Measurements from ENCODE around the gene ANKRD6. TPM values are rescaled to one million over a fixed set of nuclear protein-coding genes. Genes with fewer than 3 reads are reported as not detected.

ANKRD6 gene
- total and polyA plus RNA-seq, 3 experiments from 2014 or later = 2.8 to 3.4 (median 3.0) TPM

- ChIA-PET CTCF (no interaction called here), POLR2A (no interaction called here)
- DNase-seq = no peak
- H3K27ac ChIP-seq (ENCODE audit: low read depth, low read length) = no peak overlapping the region
- Mint-ChIP-seq H3K27me3 (peaks cover 0 to 12% of the 10 kb centered on the region in 2 donors), H3K27ac (no peak overlapping the region), H3K4me3 (no peak overlapping the region), H3K9me3 (no peaks in the 10 kb centered on the region), H3K4me1 (no peaks in the 10 kb centered on the region), H3K36me3 (peaks cover 2 to 3% (median 3%) of the 10 kb centered on the region in 3 donors)
- no peaks in the 10 kb centered on the region for H3K36me3 ChIP-seq (ENCODE audit: insufficient read depth, low read length)
- no peaks in the 10 kb centered on the region for H3K4me1 ChIP-seq (ENCODE audit: insufficient read depth, low read length)
- H3K27me3 ChIP-seq (ENCODE audit: insufficient read depth, low read length, poor library complexity, severe bottlenecking) = no peaks in the 10 kb centered on the region
- H3K4me3 ChIP-seq (ENCODE audit: low read length) = no peak overlapping the region
- H3K9me3 ChIP-seq (ENCODE audit: low read length) = no peaks in the 10 kb centered on the region
Observed at GRCh38 chr6:89575562-89575960, 142.6 kb downstream of the ANKRD6 start.

GRCh38 chr6:89580997-89581666 lies 148.2 kb downstream of the ANKRD6 start:
- no peaks in the 10 kb centered on the region for H3K9me3 ChIP-seq (ENCODE audit: low read length)
- ChIA-PET CTCF (no interaction called here), POLR2A (no interaction called here)
- H3K4me3 Mint-ChIP-seq = no peak overlapping the region
- H3K4me1 ChIP-seq (ENCODE audit: insufficient read depth, low read length) = no peaks in the 10 kb centered on the region
- no peak overlapping the region for H3K4me3 ChIP-seq (ENCODE audit: low read length)
- H3K27ac ChIP-seq (ENCODE audit: low read depth, low read length) = no peak overlapping the region
- H3K27me3 ChIP-seq (ENCODE audit: insufficient read depth, low read length, poor library complexity, severe bottlenecking) = no peaks in the 10 kb centered on the region
- H3K27ac Mint-ChIP-seq = no peak overlapping the region
- no peak for DNase-seq
- H3K27me3 Mint-ChIP-seq = peaks cover 0 to 6% of the 10 kb centered on the region in 2 donors
- H3K4me1 Mint-ChIP-seq = no peaks in the 10 kb centered on the region
- H3K9me3 Mint-ChIP-seq = no peaks in the 10 kb centered on the region
- H3K36me3 Mint-ChIP-seq = peaks cover 0 to 3% (median 2%) of the 10 kb centered on the region in 3 donors
- no peaks in the 10 kb centered on the region for H3K36me3 ChIP-seq (ENCODE audit: insufficient read depth, low read length)

DNA sequence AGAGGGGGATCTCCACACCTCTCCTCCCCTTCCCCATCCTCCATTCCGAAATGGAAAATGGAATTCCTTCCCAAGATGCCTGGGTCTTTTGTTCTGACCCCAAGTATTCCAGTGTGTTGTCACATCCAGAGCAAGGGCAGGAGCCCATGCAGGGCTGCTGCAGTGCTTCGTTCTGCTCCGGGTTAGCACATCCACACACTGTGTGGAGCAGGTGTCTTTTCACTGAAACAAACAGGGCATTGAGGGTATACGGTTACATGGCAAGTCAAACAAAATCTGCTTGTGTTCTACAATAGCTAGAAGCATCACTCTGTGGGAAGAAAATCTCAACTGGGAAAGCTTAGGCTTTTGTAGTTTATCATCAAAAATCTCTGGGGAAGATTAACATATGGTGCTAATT lies 148.7 kb downstream of the ANKRD6 start:
- ChIA-PET POLR2A (no interaction called here), CTCF (no interaction called here)
- no peaks in the 10 kb centered on the region for H3K27me3 ChIP-seq (ENCODE audit: insufficient read depth, low read length, poor library complexity, severe bottlenecking)
- Mint-ChIP-seq H3K36me3 (peaks cover 0 to 3% (median 2%) of the 10 kb centered on the region in 3 donors), H3K9me3 (no peaks in the 10 kb centered on the region), H3K4me3 (no peak overlapping the region), H3K27ac (no peak overlapping the region), H3K4me1 (no peaks in the 10 kb centered on the region), H3K27me3 (peaks cover 0 to 5% of the 10 kb centered on the region in 2 donors)
- no peak overlapping the region for H3K27ac ChIP-seq (ENCODE audit: low read depth, low read length)
- H3K4me3 ChIP-seq (ENCODE audit: low read length) = no peak overlapping the region
- no peaks in the 10 kb centered on the region for H3K9me3 ChIP-seq (ENCODE audit: low read length)
- H3K4me1 ChIP-seq (ENCODE audit: insufficient read depth, low read length) = no peaks in the 10 kb centered on the region
- no peaks in the 10 kb centered on the region for H3K36me3 ChIP-seq (ENCODE audit: insufficient read depth, low read length)
- no peak for DNase-seq

DNA sequence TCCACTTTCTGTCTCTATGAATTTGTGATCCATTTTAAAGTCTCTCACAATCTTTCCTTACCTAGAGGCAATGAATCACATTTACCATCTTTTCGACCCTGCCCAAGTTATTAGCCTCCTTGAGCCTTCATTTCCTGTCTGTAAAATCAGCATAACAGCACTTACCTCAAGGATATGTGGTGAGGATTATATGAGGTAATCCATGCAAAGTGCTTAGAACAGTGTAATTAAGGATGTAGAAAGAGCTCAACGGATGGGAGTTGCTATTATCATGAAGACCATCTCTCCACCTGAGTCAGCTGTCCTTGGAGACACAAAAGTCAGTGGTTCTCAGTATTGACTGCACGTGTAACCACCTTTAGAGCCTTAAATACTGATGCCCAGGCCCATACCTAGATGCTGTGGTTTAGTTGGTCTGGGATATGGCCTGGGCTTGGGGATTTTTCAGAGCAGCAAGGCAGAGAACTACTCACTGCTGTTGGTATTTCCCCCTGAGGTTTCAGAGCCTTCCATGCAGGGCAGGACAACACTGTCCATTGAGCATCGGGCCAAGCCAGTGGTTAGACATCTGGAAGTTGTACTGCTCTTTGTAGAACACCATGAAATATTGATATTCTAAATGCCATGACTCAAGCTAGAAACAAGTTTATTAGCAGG lies 149.8 kb downstream of the ANKRD6 start:
- no peaks in the 10 kb centered on the region for H3K27me3 ChIP-seq (ENCODE audit: insufficient read depth, low read length, poor library complexity, severe bottlenecking)
- Mint-ChIP-seq H3K4me1 (no peaks in the 10 kb centered on the region), H3K27me3 (peaks cover 0 to 3% of the 10 kb centered on the region in 2 donors), H3K9me3 (no peaks in the 10 kb centered on the region), H3K4me3 (no peak overlapping the region), H3K36me3 (peaks cover 0 to 3% (median 2%) of the 10 kb centered on the region in 3 donors), H3K27ac (no peak overlapping the region)
- no peaks in the 10 kb centered on the region for H3K9me3 ChIP-seq (ENCODE audit: low read length)
- DNase-seq = no peak
- no peak overlapping the region for H3K27ac ChIP-seq (ENCODE audit: low read depth, low read length)
- H3K4me3 ChIP-seq (ENCODE audit: low read length) = no peak overlapping the region
- POLR2A ChIA-PET = no interaction called here
- CTCF ChIA-PET = no interaction called here
- H3K36me3 ChIP-seq (ENCODE audit: insufficient read depth, low read length) = no peaks in the 10 kb centered on the region
- H3K4me1 ChIP-seq (ENCODE audit: insufficient read depth, low read length) = no peaks in the 10 kb centered on the region

DNA sequence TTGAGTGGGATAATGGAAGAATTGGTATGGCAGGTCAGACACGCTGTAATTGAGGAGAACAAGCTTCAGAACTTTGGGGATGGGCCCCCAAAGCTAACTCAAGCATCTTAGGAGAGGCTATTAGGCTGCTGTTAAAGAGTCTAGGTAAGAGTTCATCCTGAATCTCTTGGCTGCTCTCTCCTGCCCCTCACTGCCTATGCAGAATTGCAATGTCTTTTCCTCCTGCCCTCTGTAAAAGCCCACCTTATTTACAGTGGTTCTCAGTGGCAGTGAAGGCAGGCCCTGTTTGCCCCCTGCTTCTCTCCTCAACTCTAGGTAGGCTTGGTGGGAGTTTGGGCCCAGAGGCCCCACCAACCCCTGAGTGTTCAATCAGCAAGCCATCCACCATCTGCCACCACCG lies 150.6 kb downstream of the ANKRD6 start:
- no peak for DNase-seq

DNA sequence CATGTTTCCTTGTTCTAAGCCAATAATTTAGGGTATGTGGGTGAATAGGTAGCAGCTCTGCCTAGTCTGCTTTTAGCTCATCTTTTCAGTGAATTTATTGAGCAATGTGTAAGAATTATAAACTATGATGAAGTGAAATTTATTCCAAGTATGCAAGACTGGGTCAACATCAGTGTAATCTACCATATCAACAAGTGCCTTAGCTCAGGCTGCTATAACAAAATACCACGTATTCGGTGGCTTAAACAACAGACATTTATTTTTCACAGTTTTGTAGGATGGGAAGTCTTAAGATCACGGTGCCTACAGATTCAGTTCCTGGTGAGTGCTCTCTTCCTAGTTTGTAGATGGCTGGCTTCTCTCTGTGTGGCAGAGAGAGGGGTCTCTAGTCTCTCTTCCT lies 151.6 kb downstream of the ANKRD6 start:
- CTCF ChIA-PET = no interaction called here

More for the DNA sequence above, 150.6 kb downstream of the ANKRD6 start:
- ChIA-PET POLR2A (no interaction called here), CTCF (no interaction called here)
- Mint-ChIP-seq H3K27ac (no peak overlapping the region), H3K9me3 (no peaks in the 10 kb centered on the region), H3K4me3 (no peak overlapping the region), H3K36me3 (peaks cover 0 to 6% (median 3%) of the 10 kb centered on the region in 3 donors), H3K27me3 (peaks cover 0 to 3% of the 10 kb centered on the region in 2 donors), H3K4me1 (no peaks in the 10 kb centered on the region)
- no peaks in the 10 kb centered on the region for H3K9me3 ChIP-seq (ENCODE audit: low read length)
- no peak overlapping the region for H3K27ac ChIP-seq (ENCODE audit: low read depth, low read length)
- H3K27me3 ChIP-seq (ENCODE audit: insufficient read depth, low read length, poor library complexity, severe bottlenecking) = no peaks in the 10 kb centered on the region
- H3K36me3 ChIP-seq (ENCODE audit: insufficient read depth, low read length) = no peaks in the 10 kb centered on the region
- no peaks in the 10 kb centered on the region for H3K4me1 ChIP-seq (ENCODE audit: insufficient read depth, low read length)
- no peak overlapping the region for H3K4me3 ChIP-seq (ENCODE audit: low read length)

GRCh38 chr6:89585154-89585553 lies 152.2 kb downstream of the ANKRD6 start:
- Mint-ChIP-seq H3K36me3 (peaks cover 0 to 7% (median 1%) of the 10 kb centered on the region in 3 donors), H3K4me3 (no peak overlapping the region), H3K27ac (no peak overlapping the region), H3K9me3 (no peaks in the 10 kb centered on the region), H3K27me3 (no peaks in the 10 kb centered on the region), H3K4me1 (no peaks in the 10 kb centered on the region)
- no peak for DNase-seq
- CTCF ChIA-PET = no interaction called here
- Histone ChIP-seq H3K27me3 (ENCODE audit: insufficient read depth, low read length, poor library complexity, severe bottlenecking) (no peaks in the 10 kb centered on the region), H3K36me3 (ENCODE audit: insufficient read depth, low read length) (no peaks in the 10 kb centered on the region), H3K9me3 (ENCODE audit: low read length) (no peaks in the 10 kb centered on the region), H3K4me1 (ENCODE audit: insufficient read depth, low read length) (no peaks in the 10 kb centered on the region), H3K27ac (ENCODE audit: low read depth, low read length) (no peak overlapping the region), H3K4me3 (ENCODE audit: low read length) (no peak overlapping the region)
- POLR2A ChIA-PET = no interaction called here

More for the DNA sequence above, 151.6 kb downstream of the ANKRD6 start:
- Histone ChIP-seq H3K36me3 (ENCODE audit: insufficient read depth, low read length) (no peaks in the 10 kb centered on the region), H3K27me3 (ENCODE audit: insufficient read depth, low read length, poor library complexity, severe bottlenecking) (no peaks in the 10 kb centered on the region), H3K9me3 (ENCODE audit: low read length) (no peaks in the 10 kb centered on the region), H3K4me1 (ENCODE audit: insufficient read depth, low read length) (no peaks in the 10 kb centered on the region), H3K4me3 (ENCODE audit: low read length) (no peak overlapping the region), H3K27ac (ENCODE audit: low read depth, low read length) (no peak overlapping the region)
- H3K4me1 Mint-ChIP-seq = no peaks in the 10 kb centered on the region
- no peaks in the 10 kb centered on the region for H3K9me3 Mint-ChIP-seq
- no peak overlapping the region for H3K27ac Mint-ChIP-seq
- peaks cover 0 to 7% (median 3%) of the 10 kb centered on the region in 3 donors for H3K36me3 Mint-ChIP-seq
- no peak for DNase-seq
- no peak overlapping the region for H3K4me3 Mint-ChIP-seq
- peaks cover 0 to 3% of the 10 kb centered on the region in 2 donors for H3K27me3 Mint-ChIP-seq
- POLR2A ChIA-PET = no interaction called here

GRCh38 chr6:89589297-89590025 lies 156.5 kb downstream of the ANKRD6 start:
- no peaks in the 10 kb centered on the region for H3K4me1 ChIP-seq (ENCODE audit: insufficient read depth, low read length)
- H3K36me3 Mint-ChIP-seq = peaks cover 0 to 5% (median 5%) of the 10 kb centered on the region in 3 donors
- ChIA-PET POLR2A (no interaction called here), CTCF (no interaction called here)
- H3K27me3 ChIP-seq (ENCODE audit: insufficient read depth, low read length, poor library complexity, severe bottlenecking) = no peaks in the 10 kb centered on the region
- no peaks in the 10 kb centered on the region for H3K4me1 Mint-ChIP-seq
- no peaks in the 10 kb centered on the region for H3K36me3 ChIP-seq (ENCODE audit: insufficient read depth, low read length)
- no peaks in the 10 kb centered on the region for H3K9me3 Mint-ChIP-seq
- no peak overlapping the region for H3K4me3 Mint-ChIP-seq
- H3K27me3 Mint-ChIP-seq = no peaks in the 10 kb centered on the region
- H3K4me3 ChIP-seq (ENCODE audit: low read length) = no peak overlapping the region
- no peak overlapping the region for H3K27ac ChIP-seq (ENCODE audit: low read depth, low read length)
- H3K27ac Mint-ChIP-seq = no peak overlapping the region
- no peak for DNase-seq
- H3K9me3 ChIP-seq (ENCODE audit: low read length) = no peaks in the 10 kb centered on the region

All from CD8-positive, alpha-beta memory T cell (primary cell).